Measurements from ENCODE around the gene LHX4.
"Not testable (repeated sequence)": the region's sequence is repeated elsewhere in the genome, so short reads cannot be mapped to it uniquely, and the experiment has no call there.

LHX4 gene

DNA sequence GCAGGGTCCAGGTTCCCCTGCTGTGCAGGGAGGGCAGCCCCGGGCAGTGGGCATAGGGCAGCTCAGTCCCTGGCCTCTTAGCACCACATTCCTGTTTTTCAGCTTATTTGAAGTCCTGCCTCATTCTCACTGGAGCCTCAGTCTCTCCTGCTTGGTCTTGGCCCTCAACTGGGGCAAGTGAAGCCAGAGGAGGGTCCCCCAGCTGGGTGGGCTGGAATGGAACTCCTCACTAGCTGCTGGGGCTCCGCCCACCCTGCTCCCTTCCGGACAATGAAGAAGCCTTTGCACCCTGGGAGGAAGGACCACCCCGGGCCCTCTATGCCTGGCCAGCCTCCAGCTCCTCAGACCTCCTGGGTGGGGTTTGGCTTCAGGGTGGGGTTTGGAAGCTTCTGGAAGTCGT, 32.8 kb upstream of the LHX4 start:
- no peak for DNase-seq (ENCODE audit: low read depth)

DNA sequence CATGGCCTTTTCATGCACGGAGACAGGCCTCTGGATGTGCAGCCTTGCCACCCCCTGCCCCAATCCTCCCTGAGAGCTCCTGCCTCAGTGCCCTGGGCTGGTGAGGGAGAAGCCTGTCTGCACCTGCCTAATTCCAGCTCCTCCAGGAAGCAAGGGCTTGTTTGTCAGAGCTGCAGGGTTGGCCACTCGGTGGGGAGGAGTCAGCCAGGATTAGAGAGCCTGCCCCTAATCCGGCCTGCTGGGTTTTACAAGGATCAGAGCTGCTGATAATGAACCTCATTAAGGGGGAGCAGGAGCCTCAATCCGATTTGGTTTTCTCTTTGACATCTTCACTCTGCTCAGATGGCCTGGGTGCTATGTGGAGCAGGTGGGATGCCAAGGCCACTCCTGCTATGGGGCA, 31.9 kb upstream of the LHX4 start:
- no peak for DNase-seq (ENCODE audit: low read depth)

- no peak for DNase-seq (ENCODE audit: low read depth)
Measured at GRCh38 chr1:180198611-180199010, 31.5 kb upstream of the LHX4 start.

DNA sequence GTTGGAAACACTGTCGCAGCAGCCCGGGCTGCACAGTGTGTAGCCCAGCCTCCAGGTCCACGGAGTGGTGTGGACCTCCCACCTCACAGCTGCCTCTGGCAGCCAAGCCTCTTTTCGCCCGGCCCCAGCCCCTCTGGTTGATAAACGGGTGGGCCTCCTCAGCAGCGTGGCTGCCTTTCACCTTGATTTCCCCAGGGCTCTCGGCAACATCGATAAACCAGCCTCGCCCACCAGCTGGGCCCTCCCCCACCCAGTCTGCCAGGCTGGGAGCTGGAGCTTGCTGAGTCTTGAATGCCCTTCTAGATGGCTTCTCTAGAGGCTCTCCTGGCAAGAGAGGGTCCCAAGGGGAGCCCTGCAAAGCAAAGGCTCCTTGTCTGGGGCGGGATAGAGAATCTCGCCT, 31.0 kb upstream of the LHX4 start:
- no peak for DNase-seq (ENCODE audit: low read depth)

DNA sequence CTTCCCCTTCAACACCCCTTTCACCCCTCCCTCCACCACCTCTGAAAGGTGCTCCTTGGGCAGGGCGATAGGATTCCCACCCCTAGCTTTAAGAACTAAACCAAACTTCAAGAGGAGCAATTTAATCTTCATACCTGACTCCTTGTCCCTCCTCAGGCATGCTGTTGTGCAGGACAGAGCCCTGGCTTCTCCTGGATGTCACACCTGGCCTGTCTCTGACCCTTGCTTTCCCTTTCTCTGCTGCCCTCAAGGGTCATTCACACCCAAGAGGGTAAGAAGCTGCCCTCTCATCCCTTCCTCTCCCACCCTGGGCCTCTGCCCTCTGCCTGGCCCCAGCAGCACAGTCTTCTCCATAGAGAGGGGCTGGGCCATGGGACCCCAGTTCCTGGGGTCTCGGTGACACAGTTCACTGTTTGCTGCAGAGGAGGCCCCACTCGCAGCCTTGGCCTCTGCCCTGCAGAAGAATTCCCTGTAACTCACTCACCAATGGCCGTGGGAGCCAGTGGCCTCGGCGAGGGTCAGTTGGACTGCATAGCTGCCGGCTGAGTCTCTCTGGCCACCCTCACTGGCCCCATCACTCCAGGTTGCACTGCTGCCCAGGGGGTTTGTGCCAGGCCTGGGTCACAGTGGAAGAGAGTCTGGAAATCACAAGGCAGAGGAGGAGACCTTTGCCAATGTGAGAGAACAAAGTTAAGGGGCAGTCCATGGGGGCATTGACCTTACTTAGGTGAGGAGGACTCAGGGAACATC, 28.4 kb upstream of the LHX4 start:
- DNase-seq (ENCODE audit: low read depth), result no peak

- not testable (repeated sequence) for DNase-seq (ENCODE audit: low read depth)
Measured at GRCh38 chr1:180202588-180202987, 27.5 kb upstream of the LHX4 start.

- no peak for DNase-seq (ENCODE audit: low read depth)
Measured at GRCh38 chr1:180204231-180204630, 25.8 kb upstream of the LHX4 start.

GRCh38 chr1:180206581-180206980, 23.5 kb upstream of the LHX4 start:
- DNase-seq (ENCODE audit: low read depth), result no peak

DNA sequence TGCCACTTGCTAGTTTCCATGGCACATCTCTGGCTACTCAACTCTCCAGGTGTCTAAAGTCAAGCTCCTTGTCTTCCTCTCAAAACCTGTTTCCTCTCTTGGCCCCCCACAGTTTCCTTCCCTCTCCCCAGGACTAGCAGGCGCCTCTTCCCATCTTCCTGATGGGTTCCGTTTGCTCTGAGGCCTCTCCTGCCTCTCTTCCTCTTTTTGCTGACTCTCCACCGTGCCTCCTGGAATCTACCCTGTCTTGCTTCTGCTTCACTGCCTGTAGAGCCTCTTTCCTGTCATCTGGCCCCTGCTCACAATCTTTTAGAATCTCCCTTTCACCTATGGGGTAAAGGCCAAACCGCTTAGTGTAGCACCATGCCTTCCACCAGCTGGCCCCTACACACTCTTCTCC, 21.8 kb upstream of the LHX4 start:
- no peak for DNase-seq (ENCODE audit: low read depth)

DNA sequence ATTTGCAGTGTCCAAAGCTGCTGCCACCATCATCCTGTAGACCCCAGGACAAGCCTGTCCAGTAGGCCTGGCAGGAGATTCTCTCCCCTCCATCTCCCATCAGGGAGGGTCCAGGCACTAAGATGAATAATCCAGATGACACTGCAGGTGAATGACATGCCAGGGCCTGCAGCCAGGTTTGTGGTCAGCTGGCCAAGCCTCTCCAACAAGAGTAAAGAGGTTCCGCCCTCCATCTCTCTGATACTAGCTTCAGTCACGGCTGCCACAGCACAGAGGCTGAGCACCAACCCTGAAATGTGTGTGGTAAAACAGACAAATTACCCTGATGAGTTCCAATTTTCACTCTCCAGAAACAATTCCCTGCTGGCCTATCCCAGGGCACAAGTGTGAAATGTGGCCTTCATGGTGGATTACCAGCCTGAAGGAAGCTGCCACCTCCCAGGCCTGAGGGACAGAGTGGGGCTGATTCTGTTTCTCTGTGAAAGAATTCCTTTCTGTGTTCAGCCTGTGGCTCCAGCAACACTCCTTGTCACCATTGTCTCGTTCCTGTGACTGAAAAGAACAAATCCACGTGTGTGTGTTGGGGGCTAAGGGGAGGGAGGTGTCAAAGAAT, 19.9 kb upstream of the LHX4 start:
- no peak for DNase-seq (ENCODE audit: low read depth)

- no peak for DNase-seq (ENCODE audit: low read depth)
Measured at GRCh38 chr1:180211156-180211859, 18.8 kb upstream of the LHX4 start.

DNA sequence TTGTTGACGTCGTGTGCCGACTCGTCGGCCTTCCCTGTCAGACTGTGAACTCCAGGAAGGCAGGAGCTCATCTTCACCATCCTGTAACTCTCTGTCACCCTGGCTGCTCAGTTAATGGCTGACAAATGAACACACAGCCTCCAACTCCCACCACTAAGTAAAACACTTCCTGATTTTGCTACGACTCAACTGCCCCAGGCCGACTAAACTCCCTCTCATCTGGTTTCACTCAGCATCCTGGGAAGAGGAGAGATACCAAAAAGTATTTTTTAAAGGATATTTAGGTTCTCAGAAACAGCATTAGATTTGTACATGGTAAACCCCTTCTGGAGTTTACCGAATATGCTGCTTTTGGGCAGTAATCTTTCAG, 18.2 kb upstream of the LHX4 start:
- DNase-seq (ENCODE audit: low read depth), result no peak

DNA sequence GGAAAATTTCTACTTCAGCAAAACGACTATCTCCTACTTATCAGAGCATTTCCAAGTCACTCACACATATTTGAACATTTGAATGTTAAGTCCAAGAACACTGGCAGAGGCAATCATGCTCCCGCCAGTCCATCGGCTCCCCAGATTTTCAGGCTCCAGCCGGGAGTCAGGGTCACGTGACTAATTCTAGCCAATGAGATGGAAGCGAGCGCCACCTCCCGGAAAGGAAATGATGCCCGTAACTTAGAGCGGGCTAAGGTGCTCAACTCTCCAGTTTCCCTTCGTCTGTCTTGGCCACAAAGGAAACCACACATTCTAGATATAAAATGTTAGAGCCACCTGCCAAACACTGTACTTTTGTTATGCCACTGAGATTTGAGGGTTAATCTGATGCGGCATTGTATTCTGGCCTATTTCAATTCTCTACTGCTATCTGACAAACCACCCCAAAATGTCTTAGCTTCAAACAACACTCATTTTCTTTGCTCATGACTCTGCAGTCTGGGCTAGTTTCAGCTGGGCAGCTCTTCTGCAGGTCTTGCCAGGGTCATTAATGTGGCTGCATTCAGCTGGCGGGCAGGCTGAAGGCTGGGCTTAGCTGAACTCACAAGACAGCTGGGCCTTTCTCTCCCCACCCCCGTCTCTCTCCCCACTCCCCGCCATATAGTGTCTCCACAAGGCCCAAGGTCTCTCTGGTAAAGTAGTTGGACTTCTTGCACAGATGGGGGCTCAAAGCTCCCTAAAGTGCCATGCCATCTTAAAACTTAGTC, 16.5 kb upstream of the LHX4 start:
- DNase-seq (ENCODE audit: low read depth), result no peak

- DNase-seq (ENCODE audit: low read depth), result no peak
Measured at GRCh38 chr1:180215856-180216625, 14.0 kb upstream of the LHX4 start.

- no peak for DNase-seq (ENCODE audit: low read depth)
Measured at GRCh38 chr1:180217006-180217405, 13.1 kb upstream of the LHX4 start.

DNA sequence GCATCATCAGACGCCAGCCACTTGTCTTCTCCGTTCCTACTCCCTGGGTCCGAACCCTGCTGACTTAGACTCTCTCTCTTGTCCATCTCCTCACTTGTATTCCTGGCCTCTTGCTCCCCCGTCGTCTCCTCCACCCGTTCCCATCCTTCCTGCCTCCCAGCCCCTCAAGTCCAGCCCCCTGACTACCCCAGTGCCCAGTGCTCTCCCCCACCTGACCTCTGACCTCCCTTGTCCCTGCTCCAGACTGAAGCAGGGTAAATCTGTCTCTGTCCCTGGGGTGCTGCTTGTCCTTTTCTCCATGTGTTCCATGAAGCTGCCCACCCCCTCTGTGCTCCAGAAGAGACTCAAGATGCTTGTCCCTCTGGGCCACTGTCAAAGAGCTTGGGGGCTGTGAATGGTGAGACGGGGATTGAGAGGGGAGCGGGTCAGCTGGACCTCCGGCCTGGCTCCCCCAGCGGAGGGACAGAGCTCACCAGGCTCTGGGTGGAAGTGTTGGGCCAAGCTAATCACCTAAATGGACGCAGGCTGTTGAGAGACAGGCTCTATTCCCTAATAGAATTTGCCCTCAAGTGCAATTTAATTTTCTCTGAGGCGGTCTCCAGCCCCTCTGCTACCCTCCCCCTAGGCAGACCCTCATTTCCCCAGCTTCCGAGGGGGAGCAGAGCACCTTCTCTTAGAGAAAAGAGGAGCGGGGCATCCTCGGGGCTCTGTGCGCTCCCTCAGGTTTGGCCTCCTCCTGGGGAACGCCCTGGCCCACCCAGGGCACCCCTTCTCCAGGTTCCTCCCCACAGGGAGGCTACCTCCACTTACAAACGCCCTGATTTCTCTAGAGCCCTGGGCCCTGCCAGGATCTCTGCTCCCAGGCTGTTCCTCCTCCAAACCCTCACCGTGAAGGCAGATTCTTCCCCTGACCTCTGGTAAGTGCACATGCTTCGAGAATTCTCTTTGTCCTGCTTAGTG, 11.0 kb upstream of the LHX4 start:
- DNase-seq (ENCODE audit: low read depth), result no peak

GRCh38 chr1:180219776-180220175, 10.3 kb upstream of the LHX4 start:
- DNase-seq (ENCODE audit: low read depth), result no peak

DNA sequence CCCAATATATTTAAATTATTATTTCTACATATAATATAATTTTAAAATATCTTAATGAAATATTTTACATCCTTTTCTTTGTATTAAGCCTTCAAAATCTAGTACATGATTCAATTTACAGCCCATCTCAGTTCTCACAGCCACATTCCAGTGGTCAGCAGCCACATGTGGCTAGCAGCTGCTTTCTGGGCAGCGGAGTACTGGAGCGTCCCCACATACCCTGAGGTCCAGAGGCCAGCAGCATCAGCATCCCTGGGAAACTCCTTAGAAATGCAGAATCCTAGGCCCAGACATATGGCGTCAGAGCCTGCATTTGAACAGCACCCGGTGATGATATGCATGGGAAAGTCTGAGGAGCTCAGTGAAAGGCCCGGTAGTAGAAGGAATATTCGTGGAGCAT, 8.6 kb upstream of the LHX4 start:
- DNase-seq (ENCODE audit: low read depth), result peak; percentile 39

- DNase-seq (ENCODE audit: low read depth), result no peak
Measured at GRCh38 chr1:180224902-180225301, 5.2 kb upstream of the LHX4 start.

GRCh38 chr1:180225403-180225802, 4.7 kb upstream of the LHX4 start:
- no peak for DNase-seq (ENCODE audit: low read depth)
